ENCODE results near the gene ADIPOR2. TPM values are rescaled to one million over a fixed set of nuclear protein-coding genes. Genes with fewer than 3 reads are reported as not detected.

Gene ADIPOR2
- total RNA-seq, 1 experiment from 2014 or later, result 58.5 TPM

GRCh38 chr12:1643905-1644533, 46.9 kb upstream of the ADIPOR2 start:
- H3K36me3 Mint-ChIP-seq (ENCODE audit: insufficient read depth, unreplicated experiment), result no peaks in the 10 kb centered on the region
- no peaks in the 10 kb centered on the region for H3K9me3 Mint-ChIP-seq (ENCODE audit: unreplicated experiment)
- no peak overlapping the region for H3K27ac Mint-ChIP-seq (ENCODE audit: low read depth, unreplicated experiment)
- H3K27me3 Mint-ChIP-seq (ENCODE audit: insufficient read depth, unreplicated experiment), result no peaks in the 10 kb centered on the region
- no peaks in the 10 kb centered on the region for H3K4me1 Mint-ChIP-seq (ENCODE audit: insufficient read depth, unreplicated experiment)
- no TSS peak for BruUV-seq (replicated peaks)
- no peak for TF ChIP-seq CTCF (IDR thresholded peaks at IDR 0.05; ENCODE audit: unreplicated experiment)
- intact Hi-C loops (cut with micrococcal nuclease), result no loop called here
- CTCF ChIA-PET, result interaction anchor here (0.9 to 17.9 kb wide), 5 partner anchors 9 to 296 kb away, joined by 4 to 341 read pairs (median 7); no protein-coding TSS in a partner anchor
- POLR2A ChIA-PET, result interaction anchor here (0.7 to 1.0 kb wide), 3 partner anchors 9 to 146 kb away, joined by 3 to 5 read pairs (median 3); no protein-coding TSS in a partner anchor
- DNase-seq (ENCODE audit: unreplicated experiment), result no peak
- H3K4me3 Mint-ChIP-seq (ENCODE audit: unreplicated experiment), result no peak overlapping the region

DNA sequence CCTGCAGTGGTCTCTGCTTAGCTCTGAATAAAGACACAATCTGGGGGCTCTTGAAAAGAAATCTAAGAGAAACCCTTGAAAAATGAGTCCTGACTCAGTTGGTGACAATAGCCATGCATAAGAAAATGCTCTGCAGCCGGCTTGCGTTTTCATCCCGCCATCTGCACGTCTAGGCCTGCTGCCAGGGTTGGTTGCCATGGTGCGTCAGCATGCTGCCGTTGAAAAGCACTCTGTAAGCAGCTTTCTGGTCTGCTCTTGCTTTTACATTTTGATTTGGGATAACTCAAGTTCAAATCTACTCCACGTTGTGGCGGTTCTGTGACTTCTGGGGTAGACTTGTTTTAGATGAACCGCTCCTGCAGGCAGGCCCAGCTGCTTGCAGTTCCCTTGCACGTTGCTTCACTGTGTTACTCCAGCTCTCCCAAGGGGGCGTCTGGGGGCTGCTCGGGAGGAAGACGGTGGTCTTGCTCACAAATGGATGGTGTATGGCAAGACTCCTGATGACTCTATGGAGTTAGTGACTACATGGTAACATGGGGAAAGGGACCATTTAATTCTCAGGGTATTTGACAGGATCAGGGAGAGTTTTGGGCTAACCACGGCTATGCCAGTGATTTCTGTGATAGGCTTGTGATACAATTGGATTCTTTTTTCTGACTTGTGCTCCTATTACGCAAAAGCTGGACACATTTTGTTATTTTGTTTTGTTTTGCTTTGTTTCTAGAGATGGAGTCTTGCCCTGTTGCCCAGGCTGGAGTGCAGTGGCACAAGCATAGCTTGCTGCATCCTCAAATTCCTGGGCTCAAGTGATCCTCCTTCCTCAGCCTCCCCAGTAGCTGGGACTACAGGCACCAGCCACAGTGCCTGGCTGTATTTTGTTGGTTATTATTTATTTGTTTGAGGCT, 46.1 kb upstream of the ADIPOR2 start:
- POLR2A ChIA-PET, result interaction anchor here (0.7 to 1.0 kb wide), 4 partner anchors 13 to 157 kb away, joined by 3 to 5 read pairs (median 3); no protein-coding TSS in a partner anchor

DNA sequence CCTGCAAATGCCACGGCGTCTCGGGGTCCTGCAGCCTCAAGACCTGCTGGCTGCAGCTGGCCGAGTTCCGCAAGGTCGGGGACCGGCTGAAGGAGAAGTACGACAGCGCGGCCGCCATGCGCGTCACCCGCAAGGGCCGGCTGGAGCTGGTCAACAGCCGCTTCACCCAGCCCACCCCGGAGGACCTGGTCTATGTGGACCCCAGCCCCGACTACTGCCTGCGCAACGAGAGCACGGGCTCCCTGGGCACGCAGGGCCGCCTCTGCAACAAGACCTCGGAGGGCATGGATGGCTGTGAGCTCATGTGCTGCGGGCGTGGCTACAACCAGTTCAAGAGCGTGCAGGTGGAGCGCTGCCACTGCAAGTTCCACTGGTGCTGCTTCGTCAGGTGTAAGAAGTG, 45.1 kb upstream of the ADIPOR2 start:
- ChIA-PET POLR2A (interaction anchor here (1.0 kb wide), 2 partner anchors 146 to 156 kb away, joined by 3 read pairs; no protein-coding TSS in a partner anchor), CTCF (interaction anchor here (1.1 to 17.9 kb wide), 4 partner anchors 11 to 294 kb away, joined by 3 to 341 read pairs (median 72); no protein-coding TSS in a partner anchor)
- no peak for DNase-seq (ENCODE audit: unreplicated experiment)
- H3K4me3 Mint-ChIP-seq (ENCODE audit: unreplicated experiment), result no peak overlapping the region
- H3K9me3 Mint-ChIP-seq (ENCODE audit: unreplicated experiment), result no peaks in the 10 kb centered on the region
- no peaks in the 10 kb centered on the region for H3K27me3 Mint-ChIP-seq (ENCODE audit: insufficient read depth, unreplicated experiment)
- intact Hi-C loops (cut with micrococcal nuclease), result no loop called here
- BruUV-seq (replicated peaks), result no TSS peak
- H3K27ac Mint-ChIP-seq (ENCODE audit: low read depth, unreplicated experiment), result no peak overlapping the region
- no peak for TF ChIP-seq CTCF (IDR thresholded peaks at IDR 0.05; ENCODE audit: unreplicated experiment)
- H3K36me3 Mint-ChIP-seq (ENCODE audit: insufficient read depth, unreplicated experiment), result no peaks in the 10 kb centered on the region
- no peaks in the 10 kb centered on the region for H3K4me1 Mint-ChIP-seq (ENCODE audit: insufficient read depth, unreplicated experiment)

More for the DNA sequence above, 46.1 kb upstream of the ADIPOR2 start:
- no peak for TF ChIP-seq CTCF (IDR thresholded peaks at IDR 0.05; ENCODE audit: unreplicated experiment)
- Mint-ChIP-seq H3K27ac (ENCODE audit: low read depth, unreplicated experiment) (no peak overlapping the region), H3K36me3 (ENCODE audit: insufficient read depth, unreplicated experiment) (no peaks in the 10 kb centered on the region), H3K4me3 (ENCODE audit: unreplicated experiment) (no peak overlapping the region), H3K4me1 (ENCODE audit: insufficient read depth, unreplicated experiment) (no peaks in the 10 kb centered on the region), H3K9me3 (ENCODE audit: unreplicated experiment) (no peaks in the 10 kb centered on the region), H3K27me3 (ENCODE audit: insufficient read depth, unreplicated experiment) (no peaks in the 10 kb centered on the region)
- BruUV-seq (replicated peaks), result no TSS peak
- CTCF ChIA-PET, result interaction anchor here (0.9 to 17.9 kb wide), 5 partner anchors 9 to 295 kb away, joined by 4 to 341 read pairs (median 7); no protein-coding TSS in a partner anchor
- peak; percentile 32 for DNase-seq (ENCODE audit: unreplicated experiment)
- intact Hi-C loops (cut with micrococcal nuclease), result no loop called here
